MM.1S (cell line): ENCODE data around the gene CCDC54.

Experiments
- CTCF ChIP-seq: fragments of 300-600 bp; sonication (generic); IDR thresholded peaks from 2 replicates; pipeline ENCODE4 v1.5.1; 2016; ENCODE audit warnings: antibody characterized with exemption, low read length, mixed read lengths
- EZH2 ChIP-seq: fragments of 300-600 bp; sonication (generic); optimal IDR thresholded peaks from 2 replicates; pipeline ENCODE3; 2017; ENCODE audit warnings: low read depth, mild to moderate bottlenecking, antibody characterized with exemption, low read length, mixed read lengths

GRCh38 chr3:107356706-107357105 is 20.5 kb upstream of the CCDC54 start:
- TF ChIP-seq CTCF: no peak
- no peak for TF ChIP-seq EZH2
